GM13977 (cell line): Measurements from ENCODE around the gene RASL11A.
"Not testable (repeated sequence)": the region's sequence is repeated elsewhere in the genome, so short reads cannot be mapped to it uniquely, and the experiment has no call there.

Experiments
- DNase-seq: peaks from one replicate; pipeline ENCODE4 v3.0.0; 2012; ENCODE audit warnings: low spot score
- CTCF ChIP-seq: IDR thresholded peaks from 2 replicates; pipeline ENCODE4 v1.5.1; 2012; ENCODE audit warnings: mild to moderate bottlenecking, control low read depth; ENCODE audit not compliant: insufficient read depth; ENCODE audit errors: extremely low read depth, missing control alignments
- in situ Hi-C: fragments of 300-500 bp; cut with MboI; formaldehyde crosslinking; loops from one replicate; pipeline ENCODE4 v1.12.0; 2022; ENCODE audit warnings: low sequenced_read_pairs, low pct_unique_long_range_greater_than_20kb, mixed read lengths, inconsistent platforms; ENCODE audit not compliant: unreplicated experiment

The RASL11A gene

GRCh38 chr13:27309967-27310598, 39.5 kb downstream of the RASL11A start:
- DNase-seq = no peak
- in situ Hi-C loops = no loop called here
- TF ChIP-seq CTCF = no peak

- TF ChIP-seq CTCF = no peak
- no peak for DNase-seq
- in situ Hi-C loops = no loop called here
Measured at GRCh38 chr13:27310946-27311345, 40.3 kb downstream of the RASL11A start.

GRCh38 chr13:27311518-27312210, 41.0 kb downstream of the RASL11A start:
- DNase-seq = no peak
- in situ Hi-C loops = no loop called here
- TF ChIP-seq CTCF = no peak

GRCh38 chr13:27313770-27314169, 43.1 kb downstream of the RASL11A start:
- in situ Hi-C loops = no loop called here
- no peak for TF ChIP-seq CTCF
- DNase-seq = no peak

GRCh38 chr13:27319404-27319803, 48.8 kb downstream of the RASL11A start:
- DNase-seq = no peak
- TF ChIP-seq CTCF = no peak
- in situ Hi-C loops = no loop called here

DNA sequence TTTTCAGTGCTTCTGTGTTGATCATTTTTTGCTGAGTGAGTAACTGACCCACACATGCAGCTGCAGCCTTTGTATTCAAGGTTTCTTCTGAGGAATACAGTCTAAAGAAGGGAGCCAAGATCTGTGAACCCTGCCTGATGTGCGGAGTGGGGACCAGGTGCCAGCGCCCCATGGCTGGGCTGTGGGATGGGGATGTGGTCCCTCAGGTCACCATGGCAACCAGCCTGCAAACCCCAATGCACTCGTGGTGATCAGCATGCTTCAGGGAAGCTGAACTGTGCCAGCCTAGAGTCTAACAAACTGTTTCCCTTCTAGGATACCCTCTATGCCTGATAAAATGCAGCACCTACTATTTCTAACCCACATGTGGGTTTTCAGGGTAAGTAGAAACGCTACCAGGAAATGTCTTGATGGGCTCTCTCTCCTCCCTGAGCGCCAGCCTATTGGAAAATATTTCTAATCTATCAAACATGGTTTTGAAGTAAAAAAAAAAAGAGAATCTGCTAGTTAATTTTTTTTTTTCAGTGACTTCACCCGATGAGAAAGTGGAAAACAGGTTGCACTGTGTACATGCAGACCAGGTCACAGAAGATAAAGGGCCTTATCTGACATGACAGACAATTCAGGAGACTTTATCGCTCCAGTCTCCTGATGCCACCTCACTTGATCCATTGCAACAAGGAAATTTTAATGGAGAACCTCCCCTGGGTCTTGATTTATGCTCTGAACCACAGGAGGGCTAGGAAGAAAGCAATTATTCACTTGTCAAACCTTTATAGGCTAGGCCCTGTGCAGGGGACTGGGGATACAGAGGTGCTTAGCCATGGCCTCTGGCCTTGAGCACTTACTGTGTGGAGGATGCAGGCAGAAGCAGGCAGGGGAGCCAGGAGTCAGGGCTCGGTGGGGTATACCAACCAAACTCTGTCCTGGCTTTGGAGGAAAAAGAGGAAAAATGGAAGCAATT, 51.1 kb downstream of the RASL11A start:
- in situ Hi-C loops = no loop called here

DNA sequence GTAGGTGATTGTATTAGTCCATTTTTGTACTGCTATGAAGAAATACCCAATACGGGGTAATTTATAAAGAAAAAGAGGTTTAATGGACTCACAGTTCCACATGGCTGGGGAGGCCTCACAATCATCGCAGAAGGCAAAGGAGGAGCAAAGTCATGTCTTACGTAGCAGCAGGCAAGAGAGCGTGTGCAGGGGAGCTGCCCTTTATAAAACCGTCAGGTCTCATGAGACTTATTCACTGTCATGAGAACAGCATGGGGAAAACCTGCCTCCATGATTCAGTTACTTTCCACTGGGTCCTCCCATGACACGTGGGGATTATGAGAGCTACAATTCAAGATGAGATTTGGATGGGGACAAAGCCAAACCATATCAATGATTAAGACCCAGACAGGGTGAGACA, 51.8 kb downstream of the RASL11A start:
- in situ Hi-C loops, DNase-seq: not testable (repeated sequence)

More for the DNA sequence above, 51.1 kb downstream of the RASL11A start:
- no peak for TF ChIP-seq CTCF
- no peak for DNase-seq
